Skin epidermis (tissue), 12 donors: ENCODE measurements around the gene FRRS1.
A peak's percentile ranks its signal among the peaks of the same experiment; 100 is the strongest.
"Not testable (repeated sequence)": the region's sequence is repeated elsewhere in the genome, so short reads cannot be mapped to it uniquely, and the experiment has no call there.

ENCODE experiments used
- H3K27ac ChIP-seq, 21 experiments: fragments of 200-600 bp; sonication (generic) in 11 of 21; one replicate each; pipeline ENCODE4 v1.5.0; 2020; ENCODE audit warnings: mild to moderate bottlenecking in 3 of 21, inconsistent platforms in 2 of 21, moderate library complexity in 2 of 21
- H3K4me3 ChIP-seq, 7 experiments: fragments of 200-600 bp; sonication (generic) in 2 of 7; one replicate each; pipeline ENCODE4 v1.5.0; 2020; ENCODE audit warnings: inconsistent platforms in 2 of 7, mild to moderate bottlenecking in 2 of 7, moderate library complexity in 1 of 7

The FRRS1 gene

DNA sequence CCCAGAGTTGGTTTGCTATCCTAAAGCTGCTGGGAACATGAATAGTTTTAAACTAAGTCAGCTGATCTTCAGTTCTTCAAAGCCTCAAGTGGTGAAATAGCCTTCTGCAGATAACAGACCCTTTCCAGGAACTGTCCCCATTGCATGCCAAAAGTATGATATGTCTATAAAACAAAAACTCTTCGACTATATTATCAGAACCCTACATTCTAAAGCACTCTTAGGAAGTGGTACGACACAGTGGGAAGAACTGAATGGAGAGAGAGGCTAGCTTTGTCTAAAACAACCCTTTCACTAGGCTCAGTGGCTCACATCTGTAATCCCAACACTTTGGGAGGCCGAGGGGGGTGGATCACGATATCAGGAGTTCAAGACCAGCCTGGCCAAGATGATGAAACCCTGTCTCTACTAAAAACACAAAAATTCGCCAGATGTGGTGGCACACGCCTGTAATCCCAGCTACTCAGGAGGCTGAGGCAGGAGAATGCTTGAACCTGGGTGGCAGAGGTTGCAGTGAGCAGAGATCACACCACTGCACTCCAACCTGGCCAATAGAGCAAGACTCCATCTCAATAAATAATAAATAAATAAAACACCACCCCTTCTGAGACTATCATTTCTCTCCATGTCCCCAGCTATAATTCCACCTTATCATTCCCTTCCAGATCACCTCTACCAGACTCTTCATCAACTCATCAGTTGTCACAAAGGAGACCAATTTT lies 2.2 kb upstream of the FRRS1 start:
- Histone ChIP-seq H3K27ac (no peak overlapping the region), H3K4me3 (no peak overlapping the region)

- Histone ChIP-seq H3K4me3 (no peak overlapping the region), H3K27ac (no peak overlapping the region)
These were observed 1.7 kb upstream of the FRRS1 start for GRCh38 chr1:99768104-99768503.

- H3K27ac ChIP-seq, result peak overlapping the region in 13 of 21 experiments; percentile 14 to 91 (median 79)
- peak overlapping the region in 6 of 7 experiments; percentile 32 to 56 (median 47) for H3K4me3 ChIP-seq
These were observed 1.5 kb downstream of the FRRS1 start for GRCh38 chr1:99764909-99765308.

- peak overlapping the region in 2 of 7 experiments; percentile 46 to 55 for H3K4me3 ChIP-seq
- peak overlapping the region in 11 of 21 experiments; percentile 10 to 87 (median 39) for H3K27ac ChIP-seq
These were observed 2.0 kb downstream of the FRRS1 start for GRCh38 chr1:99764439-99764838.

DNA sequence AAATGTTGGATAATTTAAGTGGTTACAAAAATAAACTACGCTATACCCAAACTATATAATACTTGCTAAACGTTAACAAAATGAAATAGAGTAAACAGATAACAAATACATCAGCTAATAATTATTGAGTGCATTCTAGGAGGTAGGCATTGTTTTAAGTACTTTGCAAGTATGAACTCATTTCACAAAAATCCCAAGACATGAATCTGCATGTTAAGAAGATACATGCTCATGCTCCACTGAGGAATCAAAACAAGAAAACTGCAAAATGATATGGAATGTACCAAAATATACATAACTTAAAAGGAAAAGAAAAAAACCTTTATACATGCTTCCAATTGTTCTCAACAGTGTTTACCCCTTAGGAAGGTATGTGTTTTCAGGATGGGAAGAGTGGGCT lies 2.5 kb downstream of the FRRS1 start:
- H3K4me3 ChIP-seq, result peak overlapping the region in 1 of 7 experiments; percentile 55
- H3K27ac ChIP-seq, result peak overlapping the region in 7 of 21 experiments; percentile 10 to 65 (median 21)

DNA sequence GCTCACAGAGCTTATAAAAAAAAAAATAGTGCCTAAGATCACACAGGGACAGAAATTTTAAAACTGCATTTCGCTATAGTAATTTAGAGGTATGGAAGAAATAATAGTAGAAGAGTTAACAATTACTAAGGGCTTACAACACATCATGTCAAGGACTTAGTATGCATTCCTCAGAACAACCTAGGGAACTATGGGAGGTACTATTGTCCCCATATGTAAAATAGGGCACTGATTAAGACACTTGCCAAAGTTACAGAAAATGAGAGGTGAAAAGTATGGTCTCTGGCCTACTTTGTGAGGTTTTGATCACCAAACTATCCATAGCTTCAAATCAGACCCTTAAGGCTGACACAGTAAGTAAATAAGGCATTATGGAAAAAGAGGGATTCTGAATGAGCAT lies 4.7 kb downstream of the FRRS1 start:
- H3K4me3 ChIP-seq, result no peak overlapping the region
- H3K27ac ChIP-seq, result peak overlapping the region in 12 of 21 experiments; percentile 7 to 66 (median 35)

DNA sequence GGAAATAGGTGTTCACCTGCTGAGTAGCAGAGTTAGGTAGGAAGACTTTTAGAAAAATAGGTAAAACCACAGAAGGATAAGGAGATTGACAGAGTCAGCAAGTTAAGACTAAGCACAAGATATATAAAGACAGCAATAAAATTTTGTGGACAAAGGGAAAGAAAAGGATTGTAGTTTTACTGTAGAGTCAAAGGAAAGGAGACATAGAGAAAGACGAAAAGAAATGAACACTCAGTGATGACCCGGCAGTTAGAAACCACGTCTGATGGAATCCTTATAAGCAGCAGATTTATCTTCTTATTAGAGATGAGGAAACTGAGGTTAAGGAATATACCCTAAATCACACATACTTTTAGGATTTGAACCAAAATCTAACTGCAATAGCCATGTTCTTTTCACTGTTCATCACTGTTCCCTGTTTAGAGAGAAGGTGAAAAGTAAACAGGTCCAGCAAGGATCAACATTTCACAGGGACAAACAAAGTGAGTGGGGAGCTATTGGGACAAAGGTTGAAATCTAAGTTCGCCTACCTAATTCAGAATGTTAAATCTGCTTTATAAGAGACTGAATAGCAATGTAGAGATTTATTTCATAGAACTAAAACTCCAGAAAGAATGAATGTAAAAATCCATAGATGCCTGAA lies 6.8 kb downstream of the FRRS1 start:
- no peak overlapping the region for H3K4me3 ChIP-seq
- H3K27ac ChIP-seq, result peak overlapping the region in 2 of 21 experiments; percentile 42 to 65

DNA sequence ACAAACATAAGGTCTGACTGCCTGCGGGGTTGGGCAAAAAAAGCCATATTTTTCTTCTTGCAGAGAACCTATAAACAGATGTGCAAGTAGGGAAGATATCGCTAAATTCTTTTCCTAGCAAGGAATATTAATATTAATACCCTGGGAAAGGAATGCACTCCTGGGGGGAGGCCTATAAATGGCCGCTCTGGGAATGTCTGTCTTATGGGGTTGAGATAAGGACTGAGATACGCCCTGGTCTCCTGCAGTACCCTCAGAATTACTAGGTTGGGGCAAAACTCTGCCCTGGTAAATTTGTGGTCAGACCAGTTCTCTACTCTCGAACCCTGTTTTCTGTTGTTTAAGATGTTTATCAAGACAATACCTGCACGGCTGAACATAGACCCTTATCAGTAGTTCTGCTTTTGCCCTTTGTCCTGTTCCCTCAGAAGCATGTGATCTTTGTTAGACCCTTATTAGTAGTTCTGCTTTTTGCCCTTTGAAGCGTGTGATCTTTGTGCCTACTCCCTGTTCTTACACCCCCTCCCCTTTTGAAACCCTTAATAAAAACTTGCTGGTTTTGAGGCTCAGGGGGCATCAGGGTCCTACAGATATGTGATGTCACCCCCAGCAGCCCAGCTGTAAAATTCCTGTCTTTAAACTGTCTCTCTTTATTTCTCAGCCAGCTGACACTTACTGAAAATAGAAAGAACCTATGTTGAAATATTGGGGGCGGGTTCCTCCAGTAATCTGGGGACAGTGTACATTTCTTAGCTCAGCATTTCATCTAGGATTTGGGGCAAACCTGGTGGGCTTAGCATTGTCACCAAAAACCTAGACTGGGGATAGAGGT lies 7.5 kb downstream of the FRRS1 start:
- H3K4me3 ChIP-seq, result not testable (repeated sequence)
- H3K27ac ChIP-seq, result peak overlapping the region in 5 of 21 experiments; percentile 37 to 65 (median 42)

- peak overlapping the region in 10 of 21 experiments; percentile 10 to 65 (median 36) for H3K27ac ChIP-seq
- no peak overlapping the region for H3K4me3 ChIP-seq
These were observed 8.3 kb downstream of the FRRS1 start for GRCh38 chr1:99758073-99758511.

DNA sequence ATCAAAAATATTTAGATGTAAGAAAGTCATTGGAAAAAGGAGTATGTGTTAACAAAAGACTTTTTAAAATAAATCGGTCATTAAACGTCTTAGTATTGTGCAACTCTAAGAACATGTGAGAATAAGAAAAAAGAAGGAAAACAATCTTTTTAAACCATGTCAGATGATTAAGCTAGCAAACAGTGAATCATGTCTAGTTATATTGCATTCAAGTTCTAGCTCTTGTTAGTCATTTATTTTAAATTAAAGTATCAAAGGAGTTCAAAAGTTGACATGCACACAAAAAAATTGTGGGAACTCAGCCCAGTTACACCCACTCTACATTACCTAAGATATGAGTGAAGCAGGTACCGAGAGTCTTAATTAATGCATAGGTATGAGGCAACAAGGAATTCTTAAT lies 9.8 kb downstream of the FRRS1 start:
- no peak overlapping the region for H3K4me3 ChIP-seq
- H3K27ac ChIP-seq, result peak overlapping the region in 5 of 21 experiments; percentile 20 to 61 (median 38)

GRCh38 chr1:99755664-99756063 lies 10.8 kb downstream of the FRRS1 start:
- Histone ChIP-seq H3K27ac (peak overlapping the region in 3 of 21 experiments; percentile 9 to 61 (median 35)), H3K4me3 (no peak overlapping the region)

DNA sequence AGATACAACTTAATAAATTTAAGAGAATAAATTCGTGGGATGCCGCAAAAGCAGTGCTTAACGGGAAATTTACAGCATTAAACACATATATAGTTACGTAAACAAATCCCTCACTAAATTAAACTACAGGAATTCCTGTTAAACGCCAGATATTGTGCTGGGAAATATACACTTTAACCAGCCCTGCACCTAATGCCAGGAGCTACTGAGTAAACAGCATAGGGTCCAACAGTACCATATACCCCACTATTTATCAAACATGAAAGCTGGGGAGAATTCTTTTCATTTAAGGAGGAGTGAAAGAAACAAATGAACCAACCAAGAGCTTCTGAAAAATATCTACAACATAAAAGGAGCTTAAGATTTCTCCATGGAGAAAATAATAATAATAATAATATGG lies 11.7 kb downstream of the FRRS1 start:
- no peak overlapping the region for H3K4me3 ChIP-seq
- H3K27ac ChIP-seq, result no peak overlapping the region

- no peak overlapping the region for H3K27ac ChIP-seq
These were observed 12.3 kb downstream of the FRRS1 start for GRCh38 chr1:99754055-99754626.

DNA sequence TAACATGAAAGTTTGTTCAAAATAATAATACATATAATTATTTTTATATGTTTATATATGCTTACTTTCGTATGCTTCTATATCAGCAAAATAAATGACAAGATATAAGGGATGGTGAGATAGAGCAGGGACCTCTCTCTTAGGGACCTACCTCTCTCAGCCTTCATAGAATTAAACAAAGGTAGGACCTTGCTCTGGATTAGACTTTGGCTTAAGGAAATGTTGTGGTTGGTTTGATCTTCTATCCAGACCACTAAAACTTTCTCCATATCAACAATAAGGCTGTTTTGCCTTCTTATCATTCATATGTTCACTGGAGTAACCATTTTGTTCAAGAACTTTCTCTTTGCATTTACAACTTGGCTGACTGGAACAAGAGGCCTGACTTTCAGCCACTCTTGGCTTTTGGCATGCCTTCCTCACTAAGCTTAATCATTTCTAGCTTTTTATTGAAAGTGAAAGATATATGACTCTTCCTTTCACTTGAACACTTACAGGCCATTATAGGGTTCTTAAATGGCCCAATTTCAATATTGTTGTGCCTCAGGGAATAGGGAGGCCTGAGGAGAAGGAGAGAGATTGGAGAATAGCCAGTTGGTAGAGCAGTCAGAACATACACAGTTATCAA lies 14.4 kb downstream of the FRRS1 start:
- Histone ChIP-seq H3K4me3 (no peak overlapping the region), H3K27ac (no peak overlapping the region)

More at GRCh38 chr1:99754055-99754626, 12.3 kb downstream of the FRRS1 start:
- no peak overlapping the region for H3K4me3 ChIP-seq

- no peak overlapping the region for H3K4me3 ChIP-seq
- H3K27ac ChIP-seq, result no peak overlapping the region
These were observed 16.7 kb downstream of the FRRS1 start for GRCh38 chr1:99749504-99750347.

- no peak overlapping the region for H3K27ac ChIP-seq
- H3K4me3 ChIP-seq, result no peak overlapping the region
These were observed 18.0 kb downstream of the FRRS1 start for GRCh38 chr1:99748419-99748818.

DNA sequence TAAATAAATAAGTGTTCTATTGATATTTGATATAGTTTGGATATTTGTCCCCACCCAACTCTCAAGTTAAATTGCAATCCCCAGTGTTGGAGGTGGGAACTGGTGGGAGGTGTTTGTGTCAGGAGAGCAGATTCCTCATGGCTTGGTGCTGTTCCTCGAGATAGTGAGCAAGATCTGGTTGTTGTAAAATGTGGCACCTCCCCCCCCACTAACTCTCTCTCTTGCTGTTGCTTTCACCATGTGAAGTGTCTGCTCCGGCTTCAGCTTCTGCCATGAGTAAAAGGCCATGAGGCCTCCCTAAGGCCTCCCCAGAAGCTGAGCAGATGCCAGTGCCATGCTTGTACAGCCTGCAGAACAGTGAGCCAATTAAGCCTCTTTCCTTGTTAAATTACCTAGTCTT lies 20.8 kb downstream of the FRRS1 start:
- H3K27ac ChIP-seq, result no peak overlapping the region
- H3K4me3 ChIP-seq, result no peak overlapping the region

- Histone ChIP-seq H3K27ac (no peak overlapping the region), H3K4me3 (no peak overlapping the region)
These were observed 21.4 kb downstream of the FRRS1 start for GRCh38 chr1:99745061-99745460.

DNA sequence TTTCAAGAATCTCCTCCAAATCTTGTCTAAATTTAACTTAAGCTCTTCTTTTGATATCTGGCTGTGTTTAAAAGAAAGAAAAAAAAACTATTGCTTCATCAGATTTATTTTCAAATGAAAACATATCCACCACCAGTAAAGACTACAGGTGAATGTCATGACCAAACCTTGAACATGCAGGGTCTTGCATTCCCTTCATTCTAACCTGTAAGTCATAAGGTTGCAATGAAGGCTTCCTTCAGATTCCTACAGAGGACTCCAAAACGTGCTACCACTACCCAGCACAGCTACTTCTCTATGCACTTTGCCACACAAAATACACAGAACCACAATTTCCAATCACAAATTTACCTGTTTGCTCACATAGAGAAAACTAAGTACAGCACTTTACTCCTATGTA lies 26.3 kb downstream of the FRRS1 start:
- H3K27ac ChIP-seq, result no peak overlapping the region

More for the DNA sequence above, 26.3 kb downstream of the FRRS1 start:
- no peak overlapping the region for H3K4me3 ChIP-seq
